PC-3 (cell line): ENCODE results near the gene TMEM250. TPM values are rescaled to one million over a fixed set of nuclear protein-coding genes. Genes with fewer than 3 reads are reported as not detected.

Source experiments
- ATAC-seq: fragments of 200-7000 bp; cut with Tn5 transposase; 2 replicates; pipeline ENCODE4 v1.9.1; 2020; ENCODE audit warnings: mild to moderate bottlenecking, moderate library complexity
- Bru-seq: library from RNA; stranded (reverse); fragments of 400-500 nt; gene quantifications from one replicate; lab custom pipeline; 2021; lab: Mats Ljungman, UMichigan
- BruChase-seq, 2 experiments: library from RNA; stranded (reverse); fragments of 400-500 nt; gene quantifications; one replicate each; lab custom pipeline; 2021; lab: Mats Ljungman, UMichigan
- BruUV-seq: library from RNA; stranded (reverse); fragments of 400-500 nt; replicated peaks from 2 replicates; lab custom pipeline; 2021; lab: Mats Ljungman, UMichigan
- CTCF ChIA-PET: fragments of 300-600 bp; sonication (Branson Sonifier 250); formaldehyde crosslinking; loops from one replicate; lab custom pipeline; 2022; ENCODE audit warnings: antibody characterized with exemption; lab: Charles Lee
- POLR2A ChIA-PET: fragments of 300-600 bp; sonication (Branson Sonifier 250); formaldehyde crosslinking; loops from one replicate; lab custom pipeline; 2022; ENCODE audit warnings: antibody characterized with exemption; ENCODE audit not compliant: unreplicated experiment; lab: Charles Lee
- DNase-seq: peaks from one replicate; pipeline ENCODE4 v3.0.0-alpha.2; 2015
- H2AFZ ChIP-seq: fragments of 300-600 bp; sonication (generic); 2 replicates; pipeline ENCODE4 v1.6.0; 2016; ENCODE audit warnings: antibody characterized with exemption, low read length
- H3F3A ChIP-seq: fragments of 300-600 bp; sonication (generic); one replicate; pipeline ENCODE4 v1.6.0; 2017; ENCODE audit warnings: antibody characterized with exemption, low read length, control low read depth, mild to moderate bottlenecking; ENCODE audit not compliant: unreplicated experiment
- H3K27ac ChIP-seq: fragments of 300-600 bp; sonication (generic); 2 replicates; pipeline ENCODE4 v1.5.1; 2016; ENCODE audit warnings: mild to moderate bottlenecking, low read length
- H3K27me3 ChIP-seq: fragments of 300-600 bp; sonication (generic); 2 replicates; pipeline ENCODE4 v1.6.1; 2016; ENCODE audit warnings: low read length, mixed read lengths
- H3K36me3 ChIP-seq: fragments of 300-600 bp; sonication (generic); 2 replicates; pipeline ENCODE4 v1.6.1; 2016; ENCODE audit warnings: low read depth, mixed run types, low read length, mixed read lengths
- H3K4me1 ChIP-seq: fragments of 300-600 bp; sonication (generic); 2 replicates; pipeline ENCODE4 v1.5.1; 2016; ENCODE audit warnings: low read length; ENCODE audit not compliant: insufficient read depth
- H3K4me2 ChIP-seq: fragments of 300-600 bp; sonication (generic); 2 replicates; pipeline ENCODE4 v1.6.0; 2016; ENCODE audit warnings: low read length
- H3K4me3 ChIP-seq: fragments of 300-600 bp; sonication (generic); 2 replicates; pipeline ENCODE4 v1.5.1; 2016; ENCODE audit warnings: mild to moderate bottlenecking, low read length, mixed read lengths
- H3K79me2 ChIP-seq: fragments of 300-600 bp; sonication (generic); 2 replicates; pipeline ENCODE4 v1.6.1; 2017; ENCODE audit warnings: low read length, mixed read lengths
- H3K9ac ChIP-seq: fragments of 300-600 bp; sonication (generic); 2 replicates; pipeline ENCODE4 v1.6.0; 2016; ENCODE audit warnings: mild to moderate bottlenecking, low read length
- H3K9me2 ChIP-seq: fragments of 300-600 bp; sonication (generic); replicated peaks from 2 replicates; pipeline ENCODE4 v1.6.1; 2016; ENCODE audit warnings: mixed run types, low read length, mixed read lengths
- H3K9me3 ChIP-seq: fragments of 300-600 bp; sonication (generic); 2 replicates; pipeline ENCODE4 v1.6.1; 2016; ENCODE audit warnings: low read length, mixed read lengths
- H4K20me1 ChIP-seq: fragments of 300-600 bp; sonication (generic); 2 replicates; pipeline ENCODE4 v1.6.1; 2016; ENCODE audit warnings: low read length, mixed read lengths
- CTCF ChIP-seq: fragments of 300-600 bp; sonication (generic); conservative IDR thresholded peaks from 2 replicates; pipeline ENCODE4 v1.5.1; 2017; ENCODE audit warnings: antibody characterized with exemption, low read depth, mild to moderate bottlenecking, low read length
- EZH2 ChIP-seq: fragments of 300-600 bp; sonication (generic); IDR thresholded peaks from one replicate; pipeline ENCODE4 v1.6.1; 2017; ENCODE audit warnings: antibody characterized with exemption, mild to moderate bottlenecking, low read length; ENCODE audit not compliant: unreplicated experiment
- EZH2phosphoT487 ChIP-seq: fragments of 300-600 bp; sonication (generic); IDR thresholded peaks from 2 replicates; pipeline ENCODE4 v1.6.1; 2018; ENCODE audit warnings: mild to moderate bottlenecking, antibody characterized with exemption, low read length, borderline replicate concordance
- intact Hi-C: fragments of 100-400 bp; cut with micrococcal nuclease; formaldehyde crosslinking; loops from 2 replicates; pipeline ENCODE4 v1.9.0; 2023
- long read RNA-seq: library from polyadenylated mRNA; unstranded; transcript quantifications from one replicate; pipeline ENCODE4 v2.0.0, GENCODE V29; 2021; ENCODE audit not compliant: unreplicated experiment
- total RNA-seq: library from RNA; depleted of rRNA; stranded (reverse); fragments of >200 nt; gene quantifications from 2 replicates; pipeline ENCODE4 v1.2.3, GENCODE V29; 2014; rRNA removed

The TMEM250 gene
- 62.3 and 64.7 TPM in 2 replicates for total RNA-seq
- Bru-seq, nascent RNA = percentile 68 among the genes with signal in this experiment
- percentile 93 among the genes with signal in this experiment for BruChase-seq, experiment 1, labeled RNA remaining after a 6-hour chase
- BruChase-seq, experiment 2, labeled RNA remaining after a 2-hour chase = percentile 85 among the genes with signal in this experiment
- long read RNA-seq, transcript TMEM250-204 (3 exons, 1,981 nt) = minor isoform, 5 of 307 reads
- long read RNA-seq, transcript TMEM250-201 (2 exons, 2,823 nt) = major isoform, 137 of 307 reads
- long read RNA-seq, partial matches to known transcripts = 5 of 307 reads
- long read RNA-seq, other reads (novel, unspliced or antisense) = 159 of 307 reads

- no peak for TF ChIP-seq EZH2phosphoT487
- TF ChIP-seq CTCF = no peak
- Histone ChIP-seq H3F3A (no peaks in the 10 kb centered on the region), H3K4me2 (peak within 1 kb of the TSS; percentile 87), H3K9ac (peak within 1 kb of the TSS; percentile 98), H3K4me3 (peak within 1 kb of the TSS; percentile 81), H3K9me2 (no peaks in the 10 kb centered on the region), H3K79me2 (peaks cover 21% of the 10 kb centered on the region), H3K27me3 (no peaks in the 10 kb centered on the region), H3K36me3 (no peaks in the 10 kb centered on the region), H2AFZ (peak within 1 kb of the TSS; percentile 64), H3K4me1 (peaks cover 7% of the 10 kb centered on the region; the same call in 1 of the 2 replicates), H4K20me1 (no peaks in the 10 kb centered on the region), H3K9me3 (no peaks in the 10 kb centered on the region), H3K27ac (peak within 1 kb of the TSS; percentile 49)
- ChIA-PET CTCF (no interaction called here), POLR2A (interaction anchor here (0.6 kb wide), 1 partner anchor 47 kb away, joined by 4 read pairs; no protein-coding TSS in a partner anchor)
- intact Hi-C loops = no loop called here
- DNase-seq (peak; percentile 95), ATAC-seq (peak; percentile 86)
- BruUV-seq = no TSS peak
Measured at GRCh38 chr9:136118320-136119060, at the start of gene TMEM250. TMEM250 (minus strand) TSS chr9:136118875; CDS start chr9:136116900, 1,975 bp downstream.

- H3K9me2 ChIP-seq = no peaks in the 10 kb centered on the region
- no peak for TF ChIP-seq EZH2phosphoT487
- no peak for TF ChIP-seq EZH2
- no peak for TF ChIP-seq CTCF
- H3F3A ChIP-seq = no peaks in the 10 kb centered on the region
- H3K4me2 ChIP-seq = no peak overlapping the region
- H3K4me3 ChIP-seq = no peak overlapping the region
- no peaks in the 10 kb centered on the region for H3K27me3 ChIP-seq
- DNase-seq = no peak
- CTCF ChIA-PET = interaction anchor here (0.6 kb wide), 1 partner anchor 80 kb away, joined by 4 read pairs; no protein-coding TSS in a partner anchor
- H3K4me1 ChIP-seq = no peaks in the 10 kb centered on the region
- intact Hi-C loops = no loop called here
- POLR2A ChIA-PET = no interaction called here
- no peak overlapping the region for H3K27ac ChIP-seq
- no peaks in the 10 kb centered on the region for H3K9me3 ChIP-seq
- no peak overlapping the region for H3K9ac ChIP-seq
- no peaks in the 10 kb centered on the region for H4K20me1 ChIP-seq
- no peak for ATAC-seq
- H3K36me3 ChIP-seq = no peaks in the 10 kb centered on the region
- H3K79me2 ChIP-seq = no peaks in the 10 kb centered on the region
- BruUV-seq = no TSS peak
- no peak overlapping the region for H2AFZ ChIP-seq
Measured at GRCh38 chr9:136163248-136163850, 44.7 kb upstream of the TMEM250 start.
